CD4-positive, alpha-beta memory T cell (primary cell): ENCODE measurements around the gene SWSAP1. TPM values are rescaled to one million over a fixed set of nuclear protein-coding genes. Genes with fewer than 3 reads are reported as not detected.
"Not testable (repeated sequence)": the region's sequence is repeated elsewhere in the genome, so short reads cannot be mapped to it uniquely, and the experiment has no call there.

Source experiments
- CTCF ChIA-PET: fragments of 350-600 bp; sonication (Branson Sonifier 250); formaldehyde crosslinking; loops from one replicate; lab custom pipeline; 2021; ENCODE audit warnings: inconsistent platforms; ENCODE audit not compliant: partially characterized antibody; lab: Charles Lee
- POLR2A ChIA-PET: fragments of 350-600 bp; sonication (Branson Sonifier 250); formaldehyde crosslinking; loops from one replicate; lab custom pipeline; 2021; ENCODE audit not compliant: partially characterized antibody; lab: Charles Lee
- DNase-seq, 5 donors: peaks; one replicate each; pipeline versions ENCODE4 v3.0.0 to v3.0.0-alpha.2; 2020 to 2022; ENCODE audit warnings: mixed read lengths in 1 of 5
- H3K27ac ChIP-seq: one replicate; pipeline ENCODE4 v1.7.0; 2013; ENCODE audit warnings: low read depth, low read length
- H3K27me3 ChIP-seq: 2 replicates; pipeline ENCODE4 v1.7.0; 2013; ENCODE audit warnings: mild to moderate bottlenecking, low read length, moderate library complexity; ENCODE audit not compliant: insufficient read depth
- H3K36me3 ChIP-seq: 2 replicates; pipeline ENCODE4 v1.7.0; 2013; ENCODE audit warnings: mild to moderate bottlenecking, low read length, moderate library complexity; ENCODE audit not compliant: insufficient read depth
- H3K4me1 ChIP-seq: 2 replicates; pipeline ENCODE4 v1.7.0; 2013; ENCODE audit warnings: mild to moderate bottlenecking, low read length, moderate library complexity; ENCODE audit not compliant: insufficient read depth
- H3K4me3 ChIP-seq, 2 donors: one replicate each; pipeline ENCODE4 v1.7.0; 2013; ENCODE audit warnings: low read length in 2 of 2, mild to moderate bottlenecking in 1 of 2
- H3K9me3 ChIP-seq, 2 donors: one replicate each; pipeline ENCODE4 v1.7.0; 2013; ENCODE audit warnings: low read length in 2 of 2, control low read depth in 1 of 2; ENCODE audit not compliant: control insufficient read depth in 1 of 2
- H3K27ac Mint-ChIP-seq, 7 donors: one replicate each; pipeline ENCODE4 v1.8.0; 2020 to 2021; ENCODE audit warnings: mixed read lengths in 7 of 7, mild to moderate bottlenecking in 6 of 7, inconsistent platforms in 3 of 7, moderate library complexity in 3 of 7
- H3K27me3 Mint-ChIP-seq, 2 donors: one replicate each; pipeline ENCODE4 v1.8.0; 2020 to 2021; ENCODE audit warnings: mixed read lengths in 2 of 2
- H3K36me3 Mint-ChIP-seq, 2 donors: one replicate each; pipeline ENCODE4 v1.8.0; 2020 to 2021; ENCODE audit warnings: mixed read lengths in 2 of 2, inconsistent platforms in 1 of 2, mild to moderate bottlenecking in 1 of 2
- H3K4me1 Mint-ChIP-seq, 4 donors: one replicate each; pipeline ENCODE4 v1.8.0; 2020 to 2021; ENCODE audit warnings: mixed read lengths in 4 of 4, mild to moderate bottlenecking in 1 of 4
- H3K4me3 Mint-ChIP-seq, 8 donors: one replicate each; pipeline ENCODE4 v1.8.0; 2020 to 2021; ENCODE audit warnings: mixed read lengths in 8 of 8, mild to moderate bottlenecking in 7 of 8, moderate library complexity in 6 of 8, inconsistent platforms in 3 of 8
- H3K9me3 Mint-ChIP-seq, 8 donors: one replicate each; pipeline ENCODE4 v1.8.0; 2020 to 2021; ENCODE audit warnings: mixed read lengths in 8 of 8, mild to moderate bottlenecking in 5 of 8, inconsistent platforms in 3 of 8, moderate library complexity in 1 of 8
- intact Hi-C: fragments of 100-400 bp; cut with micrococcal nuclease; formaldehyde crosslinking; loops from one replicate; pipeline ENCODE4 v1.15.1; 2023
- polyA plus RNA-seq, 2 donors: library from polyadenylated mRNA; unstranded; fragments of 300-500 nt; fragmentation: Illumina TruSeq; gene quantifications; one replicate each; pipeline ENCODE4 v1.2.3, GENCODE V29; 2021
- total RNA-seq, 2 experiments: library from RNA; stranded (reverse); gene quantifications; one replicate each; pipeline ENCODE4 v1.2.3, GENCODE V29; 2021

The SWSAP1 gene
- total and polyA plus RNA-seq, 4 experiments from 2014 or later: 4.0 to 6.5 (median 5.6) TPM

GRCh38 chr19:11378319-11379189 is 4.1 kb downstream of the SWSAP1 start:
- H3K9me3 Mint-ChIP-seq: no peaks in the 10 kb centered on the region
- peak overlapping the region in 3 of 8 donors; percentile 55 to 80 (median 59) for H3K4me3 Mint-ChIP-seq
- H3K27me3 Mint-ChIP-seq: peaks cover 9 to 11% of the 10 kb centered on the region in 2 donors
- ChIA-PET POLR2A (interaction anchor here (0.9 to 1.4 kb wide), 3 partner anchors 32 to 55 kb away, joined by 3 to 4 read pairs (median 4); partner anchors contain the start of genes CCDC159 and TMEM205), CTCF (interaction anchor here (1.1 to 1.2 kb wide), 3 partner anchors 31 to 83 kb away, joined by 3 read pairs; partner anchors contain the start of gene TSPAN16)
- Histone ChIP-seq H3K9me3 (no peaks in the 10 kb centered on the region), H3K27me3 (no peaks in the 10 kb centered on the region), H3K27ac (no peak overlapping the region), H3K4me3 (no peak overlapping the region), H3K4me1 (peaks cover 68% of the 10 kb centered on the region), H3K36me3 (no peaks in the 10 kb centered on the region)
- no peak for DNase-seq
- H3K27ac Mint-ChIP-seq: peak overlapping the region in 5 of 7 donors; percentile 19 to 64 (median 55)
- intact Hi-C loops: no loop called here
- peaks cover 6 to 10% of the 10 kb centered on the region in 2 donors for H3K36me3 Mint-ChIP-seq
- peaks cover 27 to 41% (median 33%) of the 10 kb centered on the region in 4 donors for H3K4me1 Mint-ChIP-seq

- DNase-seq, H3K36me3 ChIP-seq, H3K9me3 ChIP-seq, intact Hi-C loops, H3K27me3 ChIP-seq, H3K9me3 Mint-ChIP-seq, H3K4me3 ChIP-seq: not testable (repeated sequence)
- peak overlapping the region; percentile 90 for H3K27ac ChIP-seq
- Mint-ChIP-seq H3K4me1 (peaks cover 27 to 41% (median 33%) of the 10 kb centered on the region in 4 donors), H3K4me3 (peak overlapping the region in 2 of 8 donors; percentile 33 to 99), H3K36me3 (peaks cover 6 to 10% of the 10 kb centered on the region in 2 donors), H3K27me3 (peaks cover 9 to 11% of the 10 kb centered on the region in 2 donors), H3K27ac (peak overlapping the region in 6 of 7 donors; percentile 12 to 99 (median 66))
- peaks cover 61% of the 10 kb centered on the region for H3K4me1 ChIP-seq
- POLR2A ChIA-PET: interaction anchor here (0.7 to 3.0 kb wide), 5 partner anchors 32 to 224 kb away, joined by 3 to 32 read pairs (median 6); partner anchors contain the start of genes CCDC159, ODAD3, PRKCSH and SPC24
- CTCF ChIA-PET: interaction anchor here (1.9 to 5.0 kb wide), 4 partner anchors 10 to 103 kb away, joined by 6 to 49 read pairs (median 14); partner anchors contain the start of gene ELAVL3
Measured at GRCh38 chr19:11379269-11379845, 4.9 kb downstream of the SWSAP1 start.

GRCh38 chr19:11379857-11380350 is 5.4 kb downstream of the SWSAP1 start:
- H3K27ac ChIP-seq: peak overlapping the region; percentile 90
- POLR2A ChIA-PET: interaction anchor here (0.7 to 3.0 kb wide), 6 partner anchors 33 to 225 kb away, joined by 3 to 32 read pairs (median 4); partner anchors contain the start of genes CCDC159, ODAD3, PRKCSH and SPC24
- intact Hi-C loops: loop anchor here (5.0 kb wide), 1 partner anchor 42 kb away; no protein-coding TSS in a partner anchor
- H3K36me3 ChIP-seq: no peaks in the 10 kb centered on the region
- H3K9me3 Mint-ChIP-seq: no peaks in the 10 kb centered on the region
- H3K4me3 Mint-ChIP-seq: peak overlapping the region; percentile 91 to 99 (median 98)
- peak overlapping the region in 1 of 2 donors; percentile 59 for H3K4me3 ChIP-seq
- peaks cover 27 to 41% (median 33%) of the 10 kb centered on the region in 4 donors for H3K4me1 Mint-ChIP-seq
- peaks cover 6 to 10% of the 10 kb centered on the region in 2 donors for H3K36me3 Mint-ChIP-seq
- H3K27me3 ChIP-seq: no peaks in the 10 kb centered on the region
- H3K9me3 ChIP-seq: no peaks in the 10 kb centered on the region
- DNase-seq: no peak
- peak overlapping the region; percentile 91 to 100 (median 99) for H3K27ac Mint-ChIP-seq
- peaks cover 61% of the 10 kb centered on the region for H3K4me1 ChIP-seq
- peaks cover 9 to 11% of the 10 kb centered on the region in 2 donors for H3K27me3 Mint-ChIP-seq
- CTCF ChIA-PET: interaction anchor here (1.0 to 5.0 kb wide), 12 partner anchors 11 to 290 kb away, joined by 3 to 49 read pairs (median 8); partner anchors contain the start of genes CCDC159, ELAVL3, LDLR and ODAD3

GRCh38 chr19:11380653-11381537 is 6.4 kb downstream of the SWSAP1 start:
- Histone ChIP-seq H3K27me3 (no peaks in the 10 kb centered on the region), H3K4me3 (peak overlapping the region; percentile 59 to 61), H3K4me1 (peaks cover 53% of the 10 kb centered on the region), H3K9me3 (no peaks in the 10 kb centered on the region), H3K36me3 (no peaks in the 10 kb centered on the region), H3K27ac (peak overlapping the region; percentile 90)
- peak; percentile 99 for DNase-seq
- peaks cover 6 to 10% of the 10 kb centered on the region in 2 donors for H3K36me3 Mint-ChIP-seq
- no peaks in the 10 kb centered on the region for H3K9me3 Mint-ChIP-seq
- H3K27ac Mint-ChIP-seq: peak overlapping the region; percentile 91 to 100 (median 99)
- intact Hi-C loops: loop anchor here (1.0 to 5.0 kb wide), 7 partner anchors 35 to 206 kb away; partner anchors contain the start of genes CCDC159, ODAD3, PRKCSH and TMEM205
- H3K4me1 Mint-ChIP-seq: peaks cover 25 to 41% (median 32%) of the 10 kb centered on the region in 4 donors
- peaks cover 9 to 11% of the 10 kb centered on the region in 2 donors for H3K27me3 Mint-ChIP-seq
- CTCF ChIA-PET: interaction anchor here (0.5 to 5.0 kb wide), 32 partner anchors 9 to 606 kb away, joined by 3 to 49 read pairs (median 4); partner anchors contain the start of genes CCDC159, ELAVL3, LDLR and ODAD3
- H3K4me3 Mint-ChIP-seq: peak overlapping the region; percentile 91 to 99 (median 98)
- POLR2A ChIA-PET: interaction anchor here (0.6 to 3.0 kb wide), 27 partner anchors 10 to 1425 kb away, joined by 3 to 32 read pairs (median 3); partner anchors contain the start of genes CCDC159, ECSIT, ELAVL3 and ELOF1

GRCh38 chr19:11382898-11383705 is 8.6 kb downstream of the SWSAP1 start:
- peak overlapping the region; percentile 57 to 85 (median 84) for H3K27ac Mint-ChIP-seq
- H3K4me3 ChIP-seq: no peak overlapping the region

More at GRCh38 chr19:11382898-11383705, 8.6 kb downstream of the SWSAP1 start:
- H3K36me3 ChIP-seq: no peaks in the 10 kb centered on the region
- H3K4me1 ChIP-seq: peaks cover 37% of the 10 kb centered on the region
- H3K27ac ChIP-seq: no peak overlapping the region
- Mint-ChIP-seq H3K4me1 (peaks cover 18 to 45% (median 30%) of the 10 kb centered on the region in 4 donors), H3K9me3 (no peaks in the 10 kb centered on the region), H3K36me3 (peaks cover 0 to 6% of the 10 kb centered on the region in 2 donors), H3K4me3 (peak overlapping the region; percentile 45 to 70 (median 62)), H3K27me3 (peaks cover 9 to 11% of the 10 kb centered on the region in 2 donors)
- POLR2A ChIA-PET: interaction anchor here (1.1 to 2.2 kb wide), 4 partner anchors 8 to 52 kb away, joined by 3 to 23 read pairs (median 4); partner anchors contain the start of genes CCDC159, ODAD3, PRKCSH and RAB3D
- intact Hi-C loops: loop anchor here (5.0 kb wide), 1 partner anchor 39 kb away; no protein-coding TSS in a partner anchor
- H3K9me3 ChIP-seq: no peaks in the 10 kb centered on the region
- CTCF ChIA-PET: interaction anchor here (0.6 to 5.0 kb wide), 18 partner anchors 8 to 1093 kb away, joined by 3 to 49 read pairs (median 4); partner anchors contain the start of genes ELAVL3, ODAD3, PRKCSH and SWSAP1
- peak in 4 of 5 donors; percentile 17 to 49 (median 26) for DNase-seq
- no peaks in the 10 kb centered on the region for H3K27me3 ChIP-seq
